OCI-LY1 (cell line): ENCODE results near the gene PNRC2.

ENCODE experiments used
- H2AFZ ChIP-seq: fragments of 200-600 bp; sonication (generic), shearing (Covaris generic); 2 replicates; pipeline ENCODE4 v1.6.0; 2014; ENCODE audit warnings: antibody characterized with exemption, mild to moderate bottlenecking, low read length
- H3F3A ChIP-seq: fragments of 200-600 bp; sonication (generic), shearing (Covaris generic); 2 replicates; pipeline ENCODE4 v1.6.0; 2014; ENCODE audit warnings: mild to moderate bottlenecking, antibody characterized with exemption, low read length, moderate library complexity; ENCODE audit not compliant: insufficient read depth
- H3K27ac ChIP-seq: fragments of 200-600 bp; sonication (generic); 2 replicates; pipeline ENCODE4 v1.5.1; 2014; ENCODE audit warnings: low read length, mixed run types, mild to moderate bottlenecking, low read depth; ENCODE audit not compliant: poor library complexity, severe bottlenecking
- H3K27me3 ChIP-seq: fragments of 200-600 bp; sonication (generic); 2 replicates; pipeline ENCODE4 v1.6.0; 2014; ENCODE audit warnings: antibody characterized with exemption, mild to moderate bottlenecking, low read length, moderate library complexity; ENCODE audit not compliant: insufficient read depth
- H3K36me3 ChIP-seq: fragments of 200-600 bp; sonication (generic); 2 replicates; pipeline ENCODE4 v1.6.1; 2014; ENCODE audit warnings: mild to moderate bottlenecking, antibody characterized with exemption, low read length, moderate library complexity, mixed read lengths; ENCODE audit not compliant: insufficient read depth
- H3K4me1 ChIP-seq: fragments of 200-600 bp; sonication (generic); 2 replicates; pipeline ENCODE4 v1.5.1; 2014; ENCODE audit warnings: mild to moderate bottlenecking, low read length, moderate library complexity; ENCODE audit not compliant: insufficient read depth, severe bottlenecking
- H3K4me2 ChIP-seq: fragments of 200-600 bp; sonication (generic), shearing (Covaris generic); 2 replicates; pipeline ENCODE4 v1.6.1; 2014; ENCODE audit warnings: low read length
- H3K4me3 ChIP-seq: fragments of 200-600 bp; sonication (generic); 2 replicates; pipeline ENCODE4 v1.5.1; 2014; ENCODE audit warnings: low read length, low read depth, mild to moderate bottlenecking, mixed read lengths; ENCODE audit not compliant: poor library complexity, severe bottlenecking
- H3K79me2 ChIP-seq: fragments of 200-600 bp; shearing (Covaris generic); 2 replicates; pipeline ENCODE4 v1.6.1; 2016; ENCODE audit warnings: mixed run types, low read length, mixed read lengths; ENCODE audit not compliant: insufficient read depth
- H3K9ac ChIP-seq: fragments of 200-600 bp; sonication (generic), shearing (Covaris generic); 2 replicates; pipeline ENCODE4 v1.6.1; 2014; ENCODE audit warnings: mild to moderate bottlenecking, low read length, mixed read lengths
- H3K9me2 ChIP-seq: fragments of 200-600 bp; sonication (generic), shearing (Covaris generic); 2 replicates; pipeline ENCODE4 v1.6.1; 2014; ENCODE audit warnings: low read depth, mild to moderate bottlenecking, low read length, mixed read lengths
- H3K9me3 ChIP-seq: fragments of 200-600 bp; shearing (Covaris generic); 2 replicates; pipeline ENCODE4 v1.6.1; 2014; ENCODE audit warnings: low read length, mixed read lengths
- H4K20me1 ChIP-seq: fragments of 200-600 bp; sonication (generic), shearing (Covaris generic); 2 replicates; pipeline ENCODE4 v1.6.0; 2016; ENCODE audit warnings: mild to moderate bottlenecking, low read length; ENCODE audit not compliant: insufficient read depth
- CTCF ChIP-seq: fragments of 200-600 bp; sonication (generic), shearing (Covaris generic); IDR thresholded peaks from 2 replicates; pipeline ENCODE4 v1.5.1; 2017; ENCODE audit warnings: mild to moderate bottlenecking, antibody characterized with exemption, low read length, moderate library complexity, mixed read lengths
- EZH2 ChIP-seq: fragments of 200-600 bp; sonication (generic), shearing (Covaris generic); IDR thresholded peaks from 2 replicates; pipeline ENCODE4 v1.8.0; 2017; ENCODE audit warnings: borderline replicate concordance, mixed run types, mild to moderate bottlenecking, antibody characterized with exemption, low read length, moderate library complexity, mixed read lengths

Gene PNRC2, protein sequence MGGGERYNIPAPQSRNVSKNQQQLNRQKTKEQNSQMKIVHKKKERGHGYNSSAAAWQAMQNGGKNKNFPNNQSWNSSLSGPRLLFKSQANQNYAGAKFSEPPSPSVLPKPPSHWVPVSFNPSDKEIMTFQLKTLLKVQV

DNA sequence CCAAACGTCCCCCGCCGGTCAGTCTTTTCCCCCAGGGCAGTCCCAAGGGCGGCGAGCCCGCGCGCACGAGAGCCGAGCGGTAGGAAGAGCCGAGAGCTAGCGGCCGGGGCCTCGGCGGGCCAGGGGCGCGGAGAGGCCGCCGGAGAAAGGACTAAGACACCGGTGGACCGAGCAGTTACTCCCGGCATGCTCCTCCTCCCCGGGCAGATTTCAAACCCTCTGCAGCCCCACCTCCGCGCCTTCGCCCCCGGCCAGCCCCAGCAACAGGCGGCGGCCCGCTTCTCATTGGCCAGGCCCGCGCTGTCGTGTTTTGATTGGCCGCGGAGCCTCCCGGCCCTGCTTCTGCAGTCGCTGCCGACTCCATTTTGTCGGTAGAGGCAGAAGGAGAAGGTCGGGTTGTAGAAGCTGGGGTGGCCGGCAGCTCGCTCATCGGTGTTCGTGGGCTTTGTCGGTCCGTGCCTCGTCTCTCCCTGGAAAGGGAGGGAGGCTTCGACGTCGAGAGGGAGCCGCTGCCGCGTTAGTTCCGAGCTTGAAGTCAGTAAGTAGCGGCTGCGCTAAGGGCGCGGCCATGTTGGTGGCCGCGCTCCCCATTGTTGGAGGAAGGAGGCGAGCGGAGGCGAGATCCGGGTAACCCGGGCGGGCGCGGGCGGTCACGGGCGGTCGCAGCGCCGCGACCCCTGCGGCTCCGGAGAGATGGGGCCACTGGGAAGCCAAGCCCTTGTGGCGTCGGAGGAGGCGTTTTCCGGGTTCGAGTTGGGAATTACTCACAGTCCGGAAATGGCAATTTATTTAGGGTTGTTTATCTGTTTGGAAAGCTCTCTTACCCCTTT, at the start of gene PNRC2:
PNRC2 (plus strand) TSS at position 368 of the 830 bp plus-strand sequence. CDS start 1,630 bp downstream, outside the sequence.
- Histone ChIP-seq H3K9me3 (no peaks in the 10 kb centered on the region), H3K27ac (peak within 1 kb of the TSS; percentile 89), H3K36me3 (peaks cover 41% of the 10 kb centered on the region), H3K9ac (peak within 1 kb of the TSS; percentile 97), H3K4me1 (peaks cover 50% of the 10 kb centered on the region), H4K20me1 (no peaks in the 10 kb centered on the region), H3K4me3 (peak within 1 kb of the TSS; percentile 89), H2AFZ (no peak within 1 kb of the TSS), H3K79me2 (peaks cover 16% of the 10 kb centered on the region), H3F3A (peaks cover 17% of the 10 kb centered on the region), H3K9me2 (no peaks in the 10 kb centered on the region), H3K4me2 (peak within 1 kb of the TSS; percentile 66), H3K27me3 (no peaks in the 10 kb centered on the region)
- TF ChIP-seq EZH2 (no peak), CTCF (no peak)

- H3K27me3 ChIP-seq, result no peaks in the 10 kb centered on the region
- TF ChIP-seq EZH2 (no peak), CTCF (no peak)
- peak overlapping the region; percentile 64 for H3K4me3 ChIP-seq
- peak overlapping the region; percentile 98 for H3K27ac ChIP-seq
- peaks cover 8% of the 10 kb centered on the region; the same call in 1 of the 2 replicates for H3F3A ChIP-seq
- peak overlapping the region; percentile 78; the same call in 1 of the 2 replicates for H3K4me2 ChIP-seq
- H3K79me2 ChIP-seq, result 0 out of 2 replicates have a peak, but pooled peaks cover 3% of the 10 kb centered on the region
- peak overlapping the region; percentile 72 for H3K9ac ChIP-seq
- H4K20me1 ChIP-seq, result no peaks in the 10 kb centered on the region
- no peaks in the 10 kb centered on the region for H3K9me3 ChIP-seq
- no peak overlapping the region for H2AFZ ChIP-seq
- peaks cover 90% of the 10 kb centered on the region for H3K4me1 ChIP-seq
- H3K36me3 ChIP-seq, result peaks cover 5% of the 10 kb centered on the region; the same call in 1 of the 2 replicates
- H3K9me2 ChIP-seq, result no peaks in the 10 kb centered on the region
Measured at GRCh38 chr1:23910144-23910543, 49.5 kb upstream of the PNRC2 start.

DNA sequence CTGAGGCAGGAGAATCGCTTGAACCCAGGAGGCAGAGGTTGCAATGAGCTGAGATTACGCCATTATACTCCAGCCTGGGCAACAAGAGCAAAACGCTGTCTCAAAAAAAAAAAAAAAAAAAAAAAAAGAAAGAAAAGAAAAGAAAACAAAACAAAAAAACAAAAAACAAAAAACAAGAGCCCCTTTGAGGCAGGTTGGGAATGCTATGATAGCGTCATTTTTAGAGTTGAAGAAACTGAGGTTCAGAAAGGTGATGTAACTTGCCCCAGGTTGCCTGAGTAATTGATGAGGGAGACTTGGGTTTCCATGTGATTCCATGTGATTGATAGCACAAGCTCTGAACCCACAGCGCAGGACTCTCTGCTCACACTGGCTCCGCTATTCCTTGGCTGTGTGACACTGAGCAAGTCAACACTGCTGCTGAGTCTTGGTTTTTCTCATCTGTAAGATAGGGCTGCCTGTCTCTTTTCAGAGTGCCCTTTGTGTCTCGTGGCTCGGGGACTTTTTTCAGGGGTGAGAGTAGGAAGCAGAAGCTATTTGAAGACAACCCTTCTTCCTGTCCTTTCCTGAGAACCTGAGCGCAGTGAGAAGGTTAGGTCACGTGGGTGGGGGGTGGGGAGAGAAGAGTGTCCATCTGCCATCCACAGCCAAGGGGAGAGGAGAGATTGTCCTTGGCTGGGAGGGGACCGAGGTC, 48.9 kb upstream of the PNRC2 start:
- H3K27me3 ChIP-seq, result no peaks in the 10 kb centered on the region
- H2AFZ ChIP-seq, result no peak overlapping the region
- H3K36me3 ChIP-seq, result peaks cover 4% of the 10 kb centered on the region; the same call in 1 of the 2 replicates
- H3K9me2 ChIP-seq, result no peaks in the 10 kb centered on the region
- H3K9ac ChIP-seq, result peak overlapping the region; percentile 72
- no peak for TF ChIP-seq EZH2
- TF ChIP-seq CTCF, result no peak
- H3K4me3 ChIP-seq, result peak overlapping the region; percentile 64
- 0 out of 2 replicates have a peak, but pooled peaks cover 3% of the 10 kb centered on the region for H3K79me2 ChIP-seq
- peak overlapping the region; percentile 98 for H3K27ac ChIP-seq
- no peaks in the 10 kb centered on the region for H4K20me1 ChIP-seq
- H3K9me3 ChIP-seq, result no peaks in the 10 kb centered on the region
- peaks cover 8% of the 10 kb centered on the region; the same call in 1 of the 2 replicates for H3F3A ChIP-seq
- H3K4me2 ChIP-seq, result peak overlapping the region; percentile 78
- H3K4me1 ChIP-seq, result peaks cover 91% of the 10 kb centered on the region
